RWPE2 (cell line): ENCODE data around the gene PHTF2.

Experiments used
- ATAC-seq: fragments of 200-7000 bp; cut with Tn5 transposase; 3 replicates; pipeline ENCODE4 v1.9.1; 2021; ENCODE audit warnings: low read depth
- DNase-seq: peaks from one replicate; pipeline ENCODE4 v3.0.0-alpha.2; 2020; ENCODE audit warnings: low spot score
- H3K27ac ChIP-seq: fragments of 450-650 bp; 2 replicates; pipeline ENCODE4 v1.5.1; 2017; ENCODE audit warnings: mild to moderate bottlenecking; ENCODE audit not compliant: poor library complexity, severe bottlenecking
- H3K27me3 ChIP-seq: fragments of 250-450 bp; sonication (Bioruptor Pico); 2 replicates; pipeline ENCODE4 v1.5.1; 2021; ENCODE audit warnings: mild to moderate bottlenecking, moderate library complexity; ENCODE audit not compliant: insufficient read depth, poor library complexity, severe bottlenecking
- H3K36me3 ChIP-seq: fragments of 250-450 bp; sonication (Bioruptor Pico); 2 replicates; pipeline ENCODE4 v1.5.1; 2020; ENCODE audit warnings: low read depth, mild to moderate bottlenecking, moderate library complexity
- H3K4me1 ChIP-seq: fragments of 250-450 bp; sonication (Bioruptor Pico); 2 replicates; pipeline ENCODE4 v1.5.1; 2021; ENCODE audit warnings: mild to moderate bottlenecking, moderate library complexity; ENCODE audit not compliant: insufficient read depth, poor library complexity, severe bottlenecking
- H3K4me3 ChIP-seq: fragments of 250-450 bp; sonication (Bioruptor Pico); 2 replicates; pipeline ENCODE4 v1.5.1; 2021; ENCODE audit warnings: mild to moderate bottlenecking, moderate library complexity; ENCODE audit not compliant: severe bottlenecking
- H3K9me3 ChIP-seq: fragments of 250-450 bp; sonication (Bioruptor Pico); 2 replicates; pipeline ENCODE4 v1.5.1; 2021; ENCODE audit warnings: mild to moderate bottlenecking, moderate library complexity; ENCODE audit not compliant: severe bottlenecking
- TF ChIP-seq, protein P1 (sequence below): fragments of 450-650 bp; IDR thresholded peaks from one replicate; pipeline ENCODE4 v1.5.1; 2017; ENCODE audit warnings: mild to moderate bottlenecking, moderate library complexity; ENCODE audit not compliant: poor library complexity, severe bottlenecking

The PHTF2 gene

DNA sequence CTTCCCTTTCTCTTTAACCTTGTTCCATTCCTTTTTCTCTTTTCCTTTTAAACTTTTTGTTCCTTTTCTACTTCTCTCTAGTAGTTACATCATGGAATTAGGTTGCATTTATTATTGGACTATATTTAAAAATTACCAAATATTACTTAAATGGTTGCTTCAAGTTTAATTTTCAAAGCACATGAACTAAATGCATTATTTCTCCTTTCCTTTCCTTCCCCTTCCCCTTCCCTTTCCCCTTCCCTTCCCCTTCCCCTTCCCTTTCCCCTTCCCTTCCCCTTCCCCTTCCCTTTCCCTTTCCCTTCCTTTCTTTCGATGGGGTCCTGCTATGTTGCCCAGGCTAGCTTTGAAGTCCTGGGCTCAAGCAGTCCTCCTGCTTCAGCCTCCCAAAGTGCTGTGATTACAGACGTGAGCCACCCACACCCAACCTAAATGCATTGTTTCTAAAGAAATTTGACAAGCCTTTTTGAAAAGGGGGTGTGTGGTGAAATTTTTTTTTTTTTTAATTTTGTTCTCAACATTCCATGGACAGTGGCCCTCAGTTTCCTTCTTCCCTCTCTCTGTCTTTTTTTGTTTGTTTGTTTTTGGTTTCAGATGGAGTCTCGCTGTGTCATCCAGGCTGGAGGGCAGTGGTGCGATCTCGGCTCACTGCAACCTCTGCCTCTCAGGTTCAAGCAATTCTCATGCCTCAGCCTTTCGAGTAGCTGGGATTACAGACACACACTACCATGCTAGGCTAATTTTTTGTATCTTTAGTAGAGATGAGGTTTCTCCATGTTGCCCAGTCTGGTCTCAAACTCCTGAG lies 31.6 kb upstream of the PHTF2 start:
- no peak for ATAC-seq
- H3K36me3 ChIP-seq = peaks cover 19% of the 10 kb centered on the region
- TF ChIP-seq, protein P1, sequence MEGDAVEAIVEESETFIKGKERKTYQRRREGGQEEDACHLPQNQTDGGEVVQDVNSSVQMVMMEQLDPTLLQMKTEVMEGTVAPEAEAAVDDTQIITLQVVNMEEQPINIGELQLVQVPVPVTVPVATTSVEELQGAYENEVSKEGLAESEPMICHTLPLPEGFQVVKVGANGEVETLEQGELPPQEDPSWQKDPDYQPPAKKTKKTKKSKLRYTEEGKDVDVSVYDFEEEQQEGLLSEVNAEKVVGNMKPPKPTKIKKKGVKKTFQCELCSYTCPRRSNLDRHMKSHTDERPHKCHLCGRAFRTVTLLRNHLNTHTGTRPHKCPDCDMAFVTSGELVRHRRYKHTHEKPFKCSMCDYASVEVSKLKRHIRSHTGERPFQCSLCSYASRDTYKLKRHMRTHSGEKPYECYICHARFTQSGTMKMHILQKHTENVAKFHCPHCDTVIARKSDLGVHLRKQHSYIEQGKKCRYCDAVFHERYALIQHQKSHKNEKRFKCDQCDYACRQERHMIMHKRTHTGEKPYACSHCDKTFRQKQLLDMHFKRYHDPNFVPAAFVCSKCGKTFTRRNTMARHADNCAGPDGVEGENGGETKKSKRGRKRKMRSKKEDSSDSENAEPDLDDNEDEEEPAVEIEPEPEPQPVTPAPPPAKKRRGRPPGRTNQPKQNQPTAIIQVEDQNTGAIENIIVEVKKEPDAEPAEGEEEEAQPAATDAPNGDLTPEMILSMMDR = no peak

DNA sequence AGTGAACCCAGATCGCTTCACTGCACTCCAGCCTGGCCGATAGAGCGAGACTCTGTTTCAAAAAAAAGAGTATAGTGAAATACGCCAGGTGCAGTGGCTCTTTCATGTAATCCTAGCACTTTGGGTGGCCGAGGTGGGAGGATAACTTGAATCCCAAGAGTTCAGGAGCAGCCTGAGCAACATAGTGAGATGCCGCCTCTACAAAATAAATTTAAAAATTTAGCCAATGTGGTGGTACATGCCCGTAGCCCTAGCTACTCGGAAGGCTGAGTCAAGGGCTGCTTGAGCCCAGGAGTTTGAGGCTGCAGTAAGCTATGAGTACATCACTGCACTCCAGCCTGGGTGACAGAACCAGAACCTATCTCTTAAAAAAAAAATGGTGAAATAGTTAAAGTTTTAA lies 28.3 kb upstream of the PHTF2 start:
- Histone ChIP-seq H3K27me3 (no peaks in the 10 kb centered on the region), H3K4me3 (no peak overlapping the region), H3K9me3 (no peaks in the 10 kb centered on the region), H3K36me3 (peaks cover 49% of the 10 kb centered on the region), H3K4me1 (peaks cover 8% of the 10 kb centered on the region), H3K27ac (no peak overlapping the region)
- DNase-seq = no peak
- TF ChIP-seq, protein P1 = no peak
- no peak for ATAC-seq

More for the DNA sequence above, 31.6 kb upstream of the PHTF2 start:
- Histone ChIP-seq H3K27me3 (no peaks in the 10 kb centered on the region), H3K4me3 (no peak overlapping the region), H3K4me1 (peaks cover 13% of the 10 kb centered on the region), H3K27ac (no peak overlapping the region), H3K9me3 (no peaks in the 10 kb centered on the region)
- no peak for DNase-seq

DNA sequence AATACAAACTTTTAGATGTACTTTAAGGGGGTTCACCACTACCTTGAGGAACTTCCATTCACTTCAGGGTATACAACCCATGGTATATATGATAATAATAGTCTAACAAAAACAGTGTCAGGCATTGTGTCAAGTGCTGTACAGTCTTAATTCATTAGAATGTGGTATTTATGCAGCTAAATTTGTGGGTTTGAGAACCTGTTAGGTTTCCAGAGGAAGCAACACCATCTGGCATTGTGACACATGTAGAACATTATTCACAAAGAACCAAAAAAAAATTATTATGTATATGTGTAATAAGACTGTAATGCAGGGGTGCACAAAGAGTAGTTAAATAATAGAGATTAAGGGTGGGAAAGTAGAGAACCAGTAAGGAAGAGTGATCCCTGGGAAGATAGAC lies 26.7 kb upstream of the PHTF2 start:
- Histone ChIP-seq H3K27me3 (no peaks in the 10 kb centered on the region), H3K9me3 (peaks cover 6% of the 10 kb centered on the region), H3K4me3 (no peak overlapping the region), H3K4me1 (no peaks in the 10 kb centered on the region), H3K27ac (no peak overlapping the region), H3K36me3 (peaks cover 58% of the 10 kb centered on the region)
- TF ChIP-seq, protein P1 = no peak
- no peak for ATAC-seq
- DNase-seq = no peak

DNA sequence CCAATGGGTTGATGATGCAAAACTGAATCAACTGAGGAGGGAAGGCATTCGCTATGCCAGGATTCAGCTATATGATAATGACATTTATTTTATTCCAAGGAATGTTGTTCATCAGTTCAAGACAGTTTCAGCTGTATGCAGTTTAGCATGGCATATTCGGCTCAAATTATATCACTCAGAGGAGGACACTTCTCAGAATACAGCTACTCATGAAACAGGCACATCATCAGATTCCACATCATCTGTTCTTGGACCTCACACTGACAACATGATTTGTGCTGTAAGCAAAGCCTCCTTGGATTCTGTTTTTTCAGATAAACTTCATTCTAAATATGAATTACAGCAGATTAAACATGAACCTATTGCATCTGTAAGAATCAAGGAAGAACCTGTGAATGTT lies 20.0 kb upstream of the PHTF2 start:
- peaks cover 67% of the 10 kb centered on the region for H3K36me3 ChIP-seq
- DNase-seq = no peak
- no peak for ATAC-seq
- H3K4me3 ChIP-seq = no peak overlapping the region
- no peaks in the 10 kb centered on the region for H3K4me1 ChIP-seq
- TF ChIP-seq, protein P1 = no peak
- H3K27me3 ChIP-seq = no peaks in the 10 kb centered on the region
- no peak overlapping the region for H3K27ac ChIP-seq
- peaks cover 9% of the 10 kb centered on the region for H3K9me3 ChIP-seq

DNA sequence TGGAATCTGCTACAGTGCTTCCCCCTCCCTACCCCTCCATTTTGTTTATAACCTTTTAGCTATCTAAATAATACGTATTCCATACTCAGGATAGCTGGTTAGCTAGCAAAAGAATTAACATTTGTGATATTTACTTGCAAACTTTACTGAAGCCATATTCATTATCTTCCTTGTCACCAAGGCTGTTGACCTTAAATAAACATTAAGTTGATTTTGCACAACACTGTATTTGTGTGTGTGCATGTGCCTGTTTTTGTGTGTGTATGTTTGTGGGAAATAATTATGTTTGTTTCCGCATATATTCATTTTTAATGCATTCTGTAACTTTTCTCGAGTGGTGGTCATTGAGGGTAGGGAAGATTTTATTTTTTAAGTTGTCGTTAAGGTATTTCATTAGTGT lies 16.2 kb upstream of the PHTF2 start:
- H3K4me3 ChIP-seq = no peak overlapping the region
- no peak for ATAC-seq
- no peak for DNase-seq
- no peaks in the 10 kb centered on the region for H3K9me3 ChIP-seq
- H3K36me3 ChIP-seq = peaks cover 32% of the 10 kb centered on the region
- H3K27me3 ChIP-seq = no peaks in the 10 kb centered on the region
- no peaks in the 10 kb centered on the region for H3K4me1 ChIP-seq
- H3K27ac ChIP-seq = no peak overlapping the region
- TF ChIP-seq, protein P1 = no peak
